A549 (cell line): ENCODE measurements around the gene HAO1.

Source experiments
- CEBPB ChIP-seq, 2 experiments: fragments of >200 bp in 1 of 2; sonication (Bioruptor Twin) in 1 of 2; formaldehyde crosslinking in 1 of 2; IDR thresholded peaks; 2 replicates each; pipeline ENCODE4 v1.6.1; 2012 to 2016
- EP300 ChIP-seq, 2 experiments: fragments of >200 bp; sonication (Bioruptor Twin); formaldehyde crosslinking; IDR thresholded peaks; 2 replicates in 1 of 2; 3 replicates in 1 of 2; pipeline ENCODE4 v1.6.1; 2016 to 2017
- HDAC2 ChIP-seq: fragments of 200-600 bp; sonication (generic); IDR thresholded peaks from 2 replicates; pipeline ENCODE4 v1.6.1; 2016
- KDM1A ChIP-seq: fragments of 200-600 bp; sonication (generic); IDR thresholded peaks from 2 replicates; pipeline ENCODE4 v1.6.1; 2016; ENCODE audit warnings: low read depth, mild to moderate bottlenecking
- MAZ ChIP-seq: fragments of 150-350 bp; IDR thresholded peaks from 2 replicates; pipeline ENCODE4 v1.6.1; 2014; ENCODE audit warnings: antibody characterized with exemption, low read depth, low read length, borderline replicate concordance
- NR3C1 ChIP-seq: fragments of >200 bp; sonication (Bioruptor Twin); formaldehyde crosslinking; IDR thresholded peaks from 3 replicates; pipeline ENCODE4 v1.6.1; 2017
- PBX3 ChIP-seq: IDR thresholded peaks from 2 replicates; pipeline ENCODE4 v1.6.1; 2012
- POLR2A ChIP-seq: IDR thresholded peaks from 2 replicates; pipeline ENCODE4 v1.6.1; 2012; ENCODE audit warnings: mild to moderate bottlenecking, low read length
- POLR2AphosphoS2 ChIP-seq: conservative IDR thresholded peaks from 2 replicates; pipeline ENCODE4 v1.6.1; 2012; ENCODE audit warnings: low read length, improper control_type of control experiment, inconsistent platforms
- RAD21 ChIP-seq, 2 experiments: fragments of >200 bp in 1 of 2; sonication (Bioruptor Twin) in 1 of 2; formaldehyde crosslinking in 1 of 2; IDR thresholded peaks in 1 of 2; conservative IDR thresholded peaks in 1 of 2; 2 replicates in 1 of 2; 3 replicates in 1 of 2; pipeline ENCODE4 v1.6.1; 2012 to 2018; ENCODE audit warnings: inconsistent platforms in 1 of 2
- RCOR1 ChIP-seq: fragments of 150-350 bp; IDR thresholded peaks from 2 replicates; pipeline ENCODE4 v1.6.1; 2014; ENCODE audit warnings: antibody characterized with exemption, low read length, low read depth
- SMC3 ChIP-seq: fragments of >200 bp; sonication (Bioruptor Twin); formaldehyde crosslinking; IDR thresholded peaks from 3 replicates; pipeline ENCODE4 v1.6.1; 2018; ENCODE audit warnings: inconsistent platforms
- TF ChIP-seq, protein P1 (sequence below): fragments of >200 bp; sonication (Bioruptor Twin); formaldehyde crosslinking; IDR thresholded peaks from 3 replicates; pipeline ENCODE4 v1.5.1; 2016
- TF ChIP-seq, protein P2 (sequence below): IDR thresholded peaks from 2 replicates; pipeline ENCODE4 v1.6.1; 2012; ENCODE audit warnings: low read depth, borderline replicate concordance

DNA sequence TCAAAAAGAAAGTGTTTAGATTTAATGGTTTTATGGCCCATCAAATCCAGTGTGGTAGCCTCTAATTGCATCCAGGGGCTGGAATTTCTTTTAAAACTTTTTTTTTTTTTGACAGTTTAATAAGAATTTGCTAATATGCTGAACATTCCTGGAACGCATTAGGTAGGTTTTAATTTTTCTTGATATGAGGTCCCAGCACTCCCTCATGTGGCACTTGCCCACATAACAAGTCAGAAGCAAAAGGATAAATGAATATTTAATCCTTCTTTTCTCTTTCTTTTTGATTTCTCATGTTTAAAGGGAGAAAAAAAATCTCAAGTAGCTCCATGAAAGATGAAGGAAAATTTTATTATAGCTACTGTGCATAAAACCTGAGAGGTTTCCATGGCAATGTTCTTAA lies 13.5 kb downstream of the HAO1 start:
- TF ChIP-seq, protein P1, sequence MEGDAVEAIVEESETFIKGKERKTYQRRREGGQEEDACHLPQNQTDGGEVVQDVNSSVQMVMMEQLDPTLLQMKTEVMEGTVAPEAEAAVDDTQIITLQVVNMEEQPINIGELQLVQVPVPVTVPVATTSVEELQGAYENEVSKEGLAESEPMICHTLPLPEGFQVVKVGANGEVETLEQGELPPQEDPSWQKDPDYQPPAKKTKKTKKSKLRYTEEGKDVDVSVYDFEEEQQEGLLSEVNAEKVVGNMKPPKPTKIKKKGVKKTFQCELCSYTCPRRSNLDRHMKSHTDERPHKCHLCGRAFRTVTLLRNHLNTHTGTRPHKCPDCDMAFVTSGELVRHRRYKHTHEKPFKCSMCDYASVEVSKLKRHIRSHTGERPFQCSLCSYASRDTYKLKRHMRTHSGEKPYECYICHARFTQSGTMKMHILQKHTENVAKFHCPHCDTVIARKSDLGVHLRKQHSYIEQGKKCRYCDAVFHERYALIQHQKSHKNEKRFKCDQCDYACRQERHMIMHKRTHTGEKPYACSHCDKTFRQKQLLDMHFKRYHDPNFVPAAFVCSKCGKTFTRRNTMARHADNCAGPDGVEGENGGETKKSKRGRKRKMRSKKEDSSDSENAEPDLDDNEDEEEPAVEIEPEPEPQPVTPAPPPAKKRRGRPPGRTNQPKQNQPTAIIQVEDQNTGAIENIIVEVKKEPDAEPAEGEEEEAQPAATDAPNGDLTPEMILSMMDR = peak; percentile 69
- TF ChIP-seq EP300 (IDR thresholded peaks at IDR 0.05) = no peak
- no peak for TF ChIP-seq HDAC2
- TF ChIP-seq MAZ = no peak
- peak; percentile 67 for TF ChIP-seq SMC3
- TF ChIP-seq NR3C1 = no peak
- peak; percentile 70 to 72 for TF ChIP-seq RAD21 (conservative IDR thresholded peaks at IDR 0.05 in 1 of 2, IDR thresholded peaks at IDR 0.05 in 1 of 2)
- TF ChIP-seq, protein P2, sequence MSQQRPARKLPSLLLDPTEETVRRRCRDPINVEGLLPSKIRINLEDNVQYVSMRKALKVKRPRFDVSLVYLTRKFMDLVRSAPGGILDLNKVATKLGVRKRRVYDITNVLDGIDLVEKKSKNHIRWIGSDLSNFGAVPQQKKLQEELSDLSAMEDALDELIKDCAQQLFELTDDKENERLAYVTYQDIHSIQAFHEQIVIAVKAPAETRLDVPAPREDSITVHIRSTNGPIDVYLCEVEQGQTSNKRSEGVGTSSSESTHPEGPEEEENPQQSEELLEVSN = no peak
- no peak for TF ChIP-seq CEBPB (IDR thresholded peaks at IDR 0.05)
- no peak for TF ChIP-seq RCOR1
- no peak for TF ChIP-seq KDM1A
- TF ChIP-seq POLR2A = no peak
- TF ChIP-seq PBX3 = no peak
- no peak for TF ChIP-seq POLR2AphosphoS2
